Stimulated activated naive CD8-positive, alpha-beta T cell treated with anti-CD3 and anti-CD28 coated beads, Interleukin-15, Interleukin-2, amounts not matched to agents 100 ng/mL and 50 ng/mL, for 24 hours (primary cell): ENCODE results near the gene SOD1.

Experiments
- H3K27ac Mint-ChIP-seq: one replicate; pipeline ENCODE4 v1.8.0; 2021; ENCODE audit warnings: mild to moderate bottlenecking, mixed read lengths
- H3K27me3 Mint-ChIP-seq: one replicate; pipeline ENCODE4 v1.8.0; 2021; ENCODE audit warnings: mixed read lengths
- H3K36me3 Mint-ChIP-seq: one replicate; pipeline ENCODE4 v1.8.0; 2021; ENCODE audit warnings: low read depth, mixed read lengths
- H3K4me1 Mint-ChIP-seq: one replicate; pipeline ENCODE4 v1.8.0; 2021; ENCODE audit warnings: low read depth, mixed read lengths
- H3K4me3 Mint-ChIP-seq: one replicate; pipeline ENCODE4 v1.8.0; 2021; ENCODE audit warnings: mild to moderate bottlenecking, mixed read lengths
- H3K9me3 Mint-ChIP-seq: one replicate; pipeline ENCODE4 v1.8.0; 2021; ENCODE audit warnings: mixed read lengths

SOD1 gene

GRCh38 chr21:31714741-31715365, 55.4 kb downstream of the SOD1 start:
- peak overlapping the region; percentile 85 for H3K27ac Mint-ChIP-seq
- H3K4me1 Mint-ChIP-seq, result peaks cover 89% of the 10 kb centered on the region
- H3K4me3 Mint-ChIP-seq, result no peak overlapping the region
- H3K9me3 Mint-ChIP-seq, result peaks cover 2% of the 10 kb centered on the region
- no peaks in the 10 kb centered on the region for H3K27me3 Mint-ChIP-seq
- peaks cover 12% of the 10 kb centered on the region for H3K36me3 Mint-ChIP-seq

- Mint-ChIP-seq H3K9me3 (peaks cover 3% of the 10 kb centered on the region), H3K27ac (no peak overlapping the region), H3K4me3 (no peak overlapping the region), H3K27me3 (no peaks in the 10 kb centered on the region), H3K4me1 (peaks cover 89% of the 10 kb centered on the region), H3K36me3 (peaks cover 14% of the 10 kb centered on the region)
These were observed 56.6 kb downstream of the SOD1 start for GRCh38 chr21:31716106-31716505.
